HepG2 (cell line): ENCODE data around the gene MOK. TPM values are rescaled to one million over a fixed set of nuclear protein-coding genes. Genes with fewer than 3 reads are reported as not detected.

Experiments used
- ATAC-seq: fragments of 200-7000 bp; cut with Tn5 transposase; 3 replicates; pipeline ENCODE4 v1.9.1; 2020; ENCODE audit warnings: mild to moderate bottlenecking, moderate library complexity
- BruUV-seq: library from RNA; stranded (reverse); fragments of 400-500 nt; replicated peaks from 2 replicates; lab custom pipeline; 2021; lab: Mats Ljungman, UMichigan
- CTCF ChIA-PET: fragments of 300-600 bp; formaldehyde crosslinking; extraction: SDS; loops from one replicate; lab custom pipeline; 2021; ENCODE audit warnings: low total read pairs, inconsistent platforms, low intra/inter-chr PET ratio; lab: Yijun Ruan, JAX
- POLR2A ChIA-PET: fragments of 350-600 bp; sonication (Branson Sonifier 250); formaldehyde crosslinking; loops from one replicate; lab custom pipeline; 2020; ENCODE audit warnings: antibody characterized with exemption, inconsistent platforms; lab: Yijun Ruan, JAX
- DNase-seq: peaks from one replicate; pipeline ENCODE4 v3.0.0-alpha.2; 2015; ENCODE audit warnings: low spot score
- FAIRE-seq: peaks from 3 replicates; lab custom pipeline; 2011; peaks lifted over from hg19 to GRCh38; lab: Jason Lieb, UNC
- H2AFZ ChIP-seq: one replicate; pipeline ENCODE4 v1.6.1; 2011; ENCODE audit warnings: low read length, inconsistent platforms
- H3K27ac ChIP-seq: fragments of 300-600 bp; 3 replicates; pipeline ENCODE4 v1.8.0; 2011; ENCODE audit warnings: mixed run types, mild to moderate bottlenecking, mixed read lengths, low read length, inconsistent platforms; ENCODE audit not compliant: insufficient read depth; ENCODE audit errors: extremely low read length
- H3K27me3 ChIP-seq, 2 experiments: fragments of 200-600 bp in 1 of 2; 2 replicates in 1 of 2; 3 replicates in 1 of 2; pipeline versions ENCODE4 v1.6.0 to v1.8.0; 2011; ENCODE audit warnings: low read length in 2 of 2, mild to moderate bottlenecking in 2 of 2, moderate library complexity in 2 of 2, inconsistent platforms in 1 of 2; ENCODE audit not compliant: insufficient read depth in 2 of 2, control insufficient read depth in 1 of 2
- H3K36me3 ChIP-seq, 2 experiments: fragments of 200-600 bp in 1 of 2; replicated peaks in 1 of 2; 2 replicates in 1 of 2; 3 replicates in 1 of 2; pipeline versions ENCODE4 v1.5.1 to v1.8.0; 2011; ENCODE audit warnings: low read length in 2 of 2, inconsistent platforms in 1 of 2; ENCODE audit not compliant: insufficient read depth in 2 of 2, control insufficient read depth in 1 of 2
- H3K4me1 ChIP-seq: 2 replicates; pipeline ENCODE4 v1.5.1; 2012; ENCODE audit warnings: low read length, inconsistent platforms; ENCODE audit not compliant: insufficient read depth
- H3K4me2 ChIP-seq: 2 replicates; pipeline ENCODE4 v1.6.0; 2011; ENCODE audit warnings: low read depth, low read length, inconsistent platforms
- H3K4me3 ChIP-seq, 3 experiments: fragments of 200-600 bp in 1 of 3; sonication (generic), shearing (Covaris generic) in 1 of 3; replicated peaks in 1 of 3; 2 replicates each; pipeline ENCODE4 v1.5.1; 2011 to 2016; ENCODE audit warnings: low read length in 3 of 3, inconsistent platforms in 2 of 3, low read depth in 2 of 3, mild to moderate bottlenecking in 2 of 3, control low read depth in 1 of 3, mixed read lengths in 1 of 3; ENCODE audit not compliant: insufficient read depth in 1 of 3
- H3K79me2 ChIP-seq: one replicate; pipeline ENCODE4 v1.6.1; 2011; ENCODE audit warnings: low read length, inconsistent platforms; ENCODE audit not compliant: insufficient read depth
- H3K9ac ChIP-seq: 2 replicates; pipeline ENCODE4 v1.6.0; 2011; ENCODE audit warnings: mild to moderate bottlenecking, low read depth, low read length, inconsistent platforms; ENCODE audit not compliant: insufficient read depth
- H3K9me3 ChIP-seq: 2 replicates; pipeline ENCODE4 v1.5.1; 2012; ENCODE audit warnings: mild to moderate bottlenecking, low read length
- H4K20me1 ChIP-seq: 2 replicates; pipeline ENCODE4 v1.6.0; 2011; ENCODE audit warnings: inconsistent platforms, mild to moderate bottlenecking, low read length, moderate library complexity; ENCODE audit not compliant: insufficient read depth
- HMGXB3 ChIP-seq: sonication (generic); formaldehyde crosslinking; IDR thresholded peaks from 2 replicates; pipeline ENCODE4 v1.4.0; 2020; ENCODE audit warnings: missing genetic modification reagents, borderline replicate concordance
- NPAS2 ChIP-seq: sonication (generic); formaldehyde crosslinking; IDR thresholded peaks from 2 replicates; pipeline ENCODE4 v1.8.0; 2022; ENCODE audit warnings: mild to moderate bottlenecking, missing genetic modification reagents, borderline replicate concordance
- U2AF1 ChIP-seq: fragments of 200-400 bp; formaldehyde crosslinking; optimal IDR thresholded peaks from 2 replicates; pipeline ENCODE3; 2017; ENCODE audit warnings: mild to moderate bottlenecking, low read depth, low read length
- ZBTB2 ChIP-seq: sonication (generic); formaldehyde crosslinking; IDR thresholded peaks from 2 replicates; pipeline ENCODE4 v1.8.0; 2022; ENCODE audit warnings: low read depth, missing genetic modification reagents
- WGBS: methylation state at CpG from one replicate; pipeline ENCODE4 v1.1.6; 2017; ENCODE audit warnings: low lambda C conversion rate; 5-methylcytosine and 5-hydroxymethylcytosine counted together
- in situ Hi-C: cut with HindIII; loops from 2 replicates; pipeline ENCODE4 v1.10.0; 2017; ENCODE audit warnings: low pct_unique_long_range_greater_than_20kb; ENCODE audit not compliant: extremely low pct_ligation_motif_present
- intact Hi-C: fragments of 100-400 bp; cut with micrococcal nuclease; formaldehyde crosslinking; loops from one replicate; pipeline ENCODE4 v1.10.0; 2022; ENCODE audit not compliant: unreplicated experiment
- polyA plus RNA-seq, 8 experiments: library from polyadenylated mRNA; depleted of rRNA in 3 of 8; stranded (reverse) in 7 of 8; unstranded in 1 of 8; fragments of >200 nt; fragmentation: Illumina TruSeq in 4 of 8; extraction: Trizol in 4 of 8; gene quantifications; 2 replicates each; pipeline versions ENCODE4 v1.2.1 to v1.2.3, GENCODE V29; 2011 to 2016; ENCODE audit warnings: low read depth in 4 of 8, missing spikeins in 1 of 8, mixed read lengths in 1 of 8; ENCODE audit not compliant: insufficient read depth in 1 of 8
- total RNA-seq, 5 experiments: library from RNA; depleted of rRNA; stranded (reverse); fragments of >200 nt; fragmentation: Illumina TruSeq; extraction: Trizol; gene quantifications; 2 replicates each; pipeline ENCODE4 v1.2.3, GENCODE V29; 2016; ENCODE audit warnings: low read depth in 1 of 5

Gene MOK
- total and polyA plus RNA-seq, 2 of the 13 experiments (the other 11 are each of a cell fraction or from before 2014, with no cell fraction given), result 15.3 to 16.9 TPM

- H3K9me3 ChIP-seq, result no peaks in the 10 kb centered on the region
- no peak overlapping the region for H3K4me3 ChIP-seq
- no peak for FAIRE-seq
- no peaks in the 10 kb centered on the region for H4K20me1 ChIP-seq
- in situ Hi-C loops, result no loop called here
- H3K79me2 ChIP-seq, result no peaks in the 10 kb centered on the region
- intact Hi-C loops, result no loop called here
- H3K27ac ChIP-seq, result no peak overlapping the region
- ChIA-PET CTCF (no interaction called here), POLR2A (no interaction called here)
- H3K36me3 ChIP-seq, result peaks cover 2 to 5% of the 10 kb centered on the region in 2 experiments; a peak in 2 of 5 replicates
- H3K4me2 ChIP-seq, result no peak overlapping the region
- no TSS peak for BruUV-seq
- WGBS, result 97% methylated on average over 11 of the region's 13 CpGs
- no peak for ATAC-seq
- H3K9ac ChIP-seq, result no peak overlapping the region
- no peaks in the 10 kb centered on the region; a peak in 1 of 5 replicates for H3K27me3 ChIP-seq
- H3K4me1 ChIP-seq, result no peaks in the 10 kb centered on the region
- no peak overlapping the region for H2AFZ ChIP-seq
- DNase-seq, result no peak
- TF ChIP-seq HMGXB3 (CRISPR knock-in tag) (no peak), U2AF1 (no peak), ZBTB2 (no peak), NPAS2 (CRISPR knock-in tag) (no peak)
Observed at GRCh38 chr14:102222009-102222575, 82.9 kb downstream of the MOK start.
